Gastrocnemius medialis (tissue), 4 donors: ENCODE measurements around the gene TMEM132D. TPM values are rescaled to one million over a fixed set of nuclear protein-coding genes. Genes with fewer than 3 reads are reported as not detected.

Experiments
- ATAC-seq, 2 donors: fragments of 150-250 bp; one replicate each; pipeline ENCODE4 v1.9.1; 2016
- DNase-seq, 2 donors: peaks; one replicate each; pipeline ENCODE4 v3.0.0-alpha.2; 2019
- H3K27ac ChIP-seq, 4 donors: fragments of 200-600 bp; sonication (generic); 1 replicate in 1 of 4; 2 replicates in 3 of 4; pipeline ENCODE4 v1.5.1; 2016 to 2018; ENCODE audit warnings: mild to moderate bottlenecking in 2 of 4, moderate library complexity in 1 of 4
- H3K27me3 ChIP-seq, 3 donors: fragments of 200-600 bp; sonication (generic) in 2 of 3; 1 replicate in 1 of 3; 2 replicates in 2 of 3; pipeline versions ENCODE4 v1.5.1 to v1.6.0; 2016 to 2019; ENCODE audit warnings: mild to moderate bottlenecking in 1 of 3, moderate library complexity in 1 of 3
- H3K36me3 ChIP-seq, 2 donors: fragments of 200-600 bp; sonication (generic) in 1 of 2; one replicate each; pipeline ENCODE4 v1.5.1; 2017 to 2018
- H3K4me1 ChIP-seq, 2 donors: fragments of 200-600 bp; sonication (generic) in 1 of 2; one replicate each; pipeline ENCODE4 v1.5.1; 2016 to 2017; ENCODE audit warnings: mild to moderate bottlenecking in 2 of 2
- H3K4me3 ChIP-seq, 4 donors: fragments of 200-600 bp; sonication (generic) in 3 of 4; 1 replicate in 1 of 4; 2 replicates in 3 of 4; pipeline ENCODE4 v1.5.1; 2016 to 2019; ENCODE audit warnings: mild to moderate bottlenecking in 2 of 4
- H3K9me3 ChIP-seq, 3 donors: fragments of 200-600 bp; sonication (generic) in 2 of 3; 1 replicate in 1 of 3; 2 replicates in 2 of 3; pipeline ENCODE4 v1.5.1; 2016 to 2019
- CTCF ChIP-seq, 5 experiments: fragments of 450-650 bp in 3 of 5; fragments of 200-600 bp in 2 of 5; sonication (generic) in 2 of 5; IDR thresholded peaks in 4 of 5; conservative IDR thresholded peaks in 1 of 5; 1 replicate in 4 of 5; 2 replicates in 1 of 5; pipeline ENCODE4 v1.5.1; 2016 to 2019; ENCODE audit warnings: antibody characterized with exemption in 5 of 5, mild to moderate bottlenecking in 3 of 5, moderate library complexity in 3 of 5
- POLR2A ChIP-seq, 2 donors: fragments of 450-650 bp; IDR thresholded peaks; one replicate each; pipeline ENCODE4 v1.6.1; 2017; ENCODE audit warnings: antibody characterized with exemption in 2 of 2, mild to moderate bottlenecking in 2 of 2, moderate library complexity in 2 of 2
- in situ Hi-C, 4 donors: fragments of 200-750 bp; cut with MboI; loops; one replicate each; pipeline versions ENCODE4 v1.15.0 to v1.8.0; 2017; ENCODE audit warnings: low sequenced_read_pairs in 4 of 4
- intact Hi-C: fragments of 100-400 bp; cut with DNase I; formaldehyde crosslinking; loops from one replicate; pipeline ENCODE4 v1.15.1; 2023; ENCODE audit warnings: low total_unique reads
- total RNA-seq, 4 donors: library from RNA; depleted of rRNA; stranded (reverse); fragments of >200 nt; gene quantifications; one replicate each; pipeline versions ENCODE4 v1.1.0 to v1.2.3, GENCODE V29; 2016

Gene TMEM132D
- total RNA-seq, 4 donors from 2014 or later = not detected

DNA sequence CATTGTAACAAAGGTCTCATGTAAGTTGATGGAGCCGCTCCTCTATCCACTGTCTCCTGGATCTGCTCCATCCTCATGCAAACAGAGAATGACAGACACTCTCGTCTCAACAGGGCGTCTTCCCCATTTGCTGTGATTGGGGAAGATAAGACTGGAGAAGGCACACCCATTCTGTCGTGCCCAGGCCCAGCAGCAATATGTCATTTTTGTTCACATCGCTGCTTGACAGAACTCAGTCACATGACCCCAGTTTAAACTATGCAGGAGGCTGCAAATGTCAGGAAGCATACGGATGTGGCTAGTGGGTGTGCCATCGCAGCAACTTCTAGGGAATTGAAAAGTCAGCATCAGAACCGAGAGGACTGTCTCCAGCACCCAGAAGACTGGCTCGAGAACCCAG lies 290.5 kb downstream of the TMEM132D start:
- H3K9me3 ChIP-seq = no peaks in the 10 kb centered on the region
- no peaks in the 10 kb centered on the region for H3K27me3 ChIP-seq
- ATAC-seq (no peak), DNase-seq (no peak)
- H3K4me3 ChIP-seq = no peak overlapping the region
- H3K27ac ChIP-seq = no peak overlapping the region
- in situ Hi-C loops (no loop called here), intact Hi-C loops (no loop called here)
- no peaks in the 10 kb centered on the region for H3K36me3 ChIP-seq
- no peaks in the 10 kb centered on the region for H3K4me1 ChIP-seq
- TF ChIP-seq CTCF (IDR thresholded peaks at IDR 0.05 in 4 of 5, conservative IDR thresholded peaks at IDR 0.05 in 1 of 5) (no peak), POLR2A (IDR thresholded peaks at IDR 0.05) (no peak)

DNA sequence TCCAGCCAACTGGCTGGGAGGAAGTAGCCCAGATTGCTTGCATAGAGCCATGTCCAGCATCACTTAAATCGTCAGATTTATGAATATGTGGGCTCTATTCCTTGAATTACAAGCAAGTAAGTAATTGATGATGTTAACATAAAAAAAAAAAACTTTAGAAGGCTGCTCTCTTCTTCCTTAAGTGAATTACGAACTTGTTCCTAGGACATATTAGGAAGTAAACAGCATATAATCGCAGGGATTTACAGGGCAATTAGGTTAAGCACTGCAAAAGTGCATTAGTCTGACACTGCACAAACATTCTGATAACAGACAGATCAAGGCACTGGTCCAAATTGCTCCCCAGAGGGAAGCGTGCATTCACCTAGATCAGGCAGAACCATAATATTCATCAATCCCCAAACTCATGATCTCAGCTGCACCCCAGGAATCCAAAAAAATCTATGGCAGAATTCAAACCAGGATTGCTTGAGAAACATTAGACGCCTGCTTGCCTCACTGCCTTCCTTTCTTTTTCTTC lies 293.2 kb downstream of the TMEM132D start:
- ATAC-seq = no peak
- intact Hi-C loops (no loop called here), in situ Hi-C loops (no loop called here)

DNA sequence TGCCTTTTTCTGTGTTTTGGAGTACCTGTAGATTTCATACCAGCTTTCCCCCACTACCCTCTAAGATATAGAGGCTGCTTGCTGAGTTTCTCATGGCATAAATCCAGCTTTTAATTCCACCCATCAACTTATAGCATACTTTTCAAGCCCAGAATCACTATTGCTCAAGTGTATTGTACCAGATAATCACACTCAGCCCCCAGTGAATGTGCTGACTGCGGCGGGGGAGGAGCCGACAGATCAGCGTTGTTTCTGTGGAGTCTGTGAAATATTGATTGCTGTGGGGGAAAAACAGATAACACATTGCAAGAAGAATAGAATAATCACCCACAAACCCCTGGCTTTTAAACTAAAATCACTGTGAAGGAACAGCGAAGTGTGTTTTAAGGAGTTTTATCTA lies 296.1 kb downstream of the TMEM132D start:
- Histone ChIP-seq H3K27ac (no peak overlapping the region), H3K4me3 (no peak overlapping the region), H3K27me3 (no peaks in the 10 kb centered on the region), H3K36me3 (no peaks in the 10 kb centered on the region), H3K9me3 (no peaks in the 10 kb centered on the region), H3K4me1 (no peaks in the 10 kb centered on the region)
- intact Hi-C loops (no loop called here), in situ Hi-C loops (no loop called here)
- no peak for DNase-seq
- no peak for TF ChIP-seq POLR2A (IDR thresholded peaks at IDR 0.05)
- TF ChIP-seq CTCF (IDR thresholded peaks at IDR 0.05 in 4 of 5, conservative IDR thresholded peaks at IDR 0.05 in 1 of 5) = no peak
- ATAC-seq = no peak

More for the DNA sequence above, 293.2 kb downstream of the TMEM132D start:
- H3K9me3 ChIP-seq = no peaks in the 10 kb centered on the region
- no peaks in the 10 kb centered on the region for H3K4me1 ChIP-seq
- H3K27ac ChIP-seq = no peak overlapping the region
- H3K36me3 ChIP-seq = no peaks in the 10 kb centered on the region
- DNase-seq = no peak
- TF ChIP-seq POLR2A (IDR thresholded peaks at IDR 0.05) (no peak), CTCF (IDR thresholded peaks at IDR 0.05 in 4 of 5, conservative IDR thresholded peaks at IDR 0.05 in 1 of 5) (no peak)
- no peak overlapping the region for H3K4me3 ChIP-seq
- H3K27me3 ChIP-seq = no peaks in the 10 kb centered on the region

- Histone ChIP-seq H3K27me3 (no peaks in the 10 kb centered on the region), H3K27ac (no peak overlapping the region), H3K9me3 (no peaks in the 10 kb centered on the region), H3K36me3 (no peaks in the 10 kb centered on the region), H3K4me1 (no peaks in the 10 kb centered on the region), H3K4me3 (no peak overlapping the region)
- in situ Hi-C loops (no loop called here), intact Hi-C loops (no loop called here)
- TF ChIP-seq CTCF (IDR thresholded peaks at IDR 0.05 in 4 of 5, conservative IDR thresholded peaks at IDR 0.05 in 1 of 5) (no peak), POLR2A (IDR thresholded peaks at IDR 0.05) (no peak)
- ATAC-seq = no peak
- DNase-seq = no peak
These were observed 296.5 kb downstream of the TMEM132D start for GRCh38 chr12:129607301-129607700.

GRCh38 chr12:129606239-129606638 lies 297.6 kb downstream of the TMEM132D start:
- in situ Hi-C loops = no loop called here
- ATAC-seq = no peak
- H3K27ac ChIP-seq = no peak overlapping the region
- H3K36me3 ChIP-seq = no peaks in the 10 kb centered on the region
- TF ChIP-seq CTCF (IDR thresholded peaks at IDR 0.05 in 4 of 5, conservative IDR thresholded peaks at IDR 0.05 in 1 of 5) (no peak), POLR2A (IDR thresholded peaks at IDR 0.05) (no peak)
- H3K9me3 ChIP-seq = no peaks in the 10 kb centered on the region
- H3K4me1 ChIP-seq = no peaks in the 10 kb centered on the region
- intact Hi-C loops = no loop called here
- H3K27me3 ChIP-seq = no peaks in the 10 kb centered on the region
- DNase-seq = no peak
- no peak overlapping the region for H3K4me3 ChIP-seq
